ENCODE data around the gene HELZ.

Gene HELZ

GRCh38 chr17:67265436-67266019 is 20.5 kb upstream of the HELZ start:
- no peaks in the 10 kb centered on the region for H3K4me1 ChIP-seq (ENCODE audit: control insufficient read depth, insufficient read depth, low read length)
- H3K36me3 ChIP-seq (ENCODE audit: control insufficient read depth in 2 of 2, insufficient read depth in 1 of 2, low read length in 2 of 2) = no peaks in the 10 kb centered on the region
- H3K4me3 ChIP-seq (ENCODE audit: low read depth, low read length) = no peak overlapping the region
- H3K27ac ChIP-seq (ENCODE audit: extremely low read depth, low read depth, low read length) = no peak overlapping the region
- H3K9me3 ChIP-seq (ENCODE audit: control insufficient read depth, insufficient read depth, low read depth, low read length) = no peaks in the 10 kb centered on the region
- no peak for TF ChIP-seq ZNF169 (tag by site-specific recombination; IDR thresholded peaks at IDR 0.05)
- TF ChIP-seq, protein P1, sequence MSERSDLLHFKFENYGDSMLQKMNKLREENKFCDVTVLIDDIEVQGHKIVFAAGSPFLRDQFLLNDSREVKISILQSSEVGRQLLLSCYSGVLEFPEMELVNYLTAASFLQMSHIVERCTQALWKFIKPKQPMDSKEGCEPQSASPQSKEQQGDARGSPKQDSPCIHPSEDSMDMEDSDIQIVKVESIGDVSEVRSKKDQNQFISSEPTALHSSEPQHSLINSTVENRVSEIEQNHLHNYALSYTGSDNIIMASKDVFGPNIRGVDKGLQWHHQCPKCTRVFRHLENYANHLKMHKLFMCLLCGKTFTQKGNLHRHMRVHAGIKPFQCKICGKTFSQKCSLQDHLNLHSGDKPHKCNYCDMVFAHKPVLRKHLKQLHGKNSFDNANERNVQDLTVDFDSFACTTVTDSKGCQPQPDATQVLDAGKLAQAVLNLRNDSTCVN (tag by site-specific recombination; optimal IDR thresholded peaks at IDR 0.05) = no peak
- no peak for TF ChIP-seq ZNF155 (tag by site-specific recombination; IDR thresholded peaks at IDR 0.05)
- TF ChIP-seq KLF16 (tag by site-specific recombination; IDR thresholded peaks at IDR 0.05) = no peak
- TF ChIP-seq CTCF (tag by site-specific recombination; IDR thresholded peaks at IDR 0.05) = no peak
- no peak for TF ChIP-seq ZNF600 (tag by site-specific recombination; IDR thresholded peaks at IDR 0.05)
- no peak for TF ChIP-seq ZNF10 (tag by site-specific recombination; IDR thresholded peaks at IDR 0.05)
- no peak for TF ChIP-seq ZNF416 (tag by site-specific recombination; IDR thresholded peaks at IDR 0.05)
- no peak for TF ChIP-seq ZNF677 (tag by site-specific recombination; IDR thresholded peaks at IDR 0.05)
- no peak for TF ChIP-seq HIC1 (tag by site-specific recombination; IDR thresholded peaks at IDR 0.05)
- no peak for TF ChIP-seq ZSCAN30 (tag by site-specific recombination; IDR thresholded peaks at IDR 0.05)
- no peak for TF ChIP-seq OVOL3 (tag by site-specific recombination; IDR thresholded peaks at IDR 0.05)
- TF ChIP-seq KLF7 (tag by site-specific recombination; IDR thresholded peaks at IDR 0.05; ENCODE audit: borderline replicate concordance) = no peak
- TF ChIP-seq SCRT2 (tag by site-specific recombination; IDR thresholded peaks at IDR 0.05) = no peak
- TF ChIP-seq ELK4 (IDR thresholded peaks at IDR 0.05; ENCODE audit: borderline replicate concordance, low read depth, low read length) = no peak
- TF ChIP-seq, protein P2, sequence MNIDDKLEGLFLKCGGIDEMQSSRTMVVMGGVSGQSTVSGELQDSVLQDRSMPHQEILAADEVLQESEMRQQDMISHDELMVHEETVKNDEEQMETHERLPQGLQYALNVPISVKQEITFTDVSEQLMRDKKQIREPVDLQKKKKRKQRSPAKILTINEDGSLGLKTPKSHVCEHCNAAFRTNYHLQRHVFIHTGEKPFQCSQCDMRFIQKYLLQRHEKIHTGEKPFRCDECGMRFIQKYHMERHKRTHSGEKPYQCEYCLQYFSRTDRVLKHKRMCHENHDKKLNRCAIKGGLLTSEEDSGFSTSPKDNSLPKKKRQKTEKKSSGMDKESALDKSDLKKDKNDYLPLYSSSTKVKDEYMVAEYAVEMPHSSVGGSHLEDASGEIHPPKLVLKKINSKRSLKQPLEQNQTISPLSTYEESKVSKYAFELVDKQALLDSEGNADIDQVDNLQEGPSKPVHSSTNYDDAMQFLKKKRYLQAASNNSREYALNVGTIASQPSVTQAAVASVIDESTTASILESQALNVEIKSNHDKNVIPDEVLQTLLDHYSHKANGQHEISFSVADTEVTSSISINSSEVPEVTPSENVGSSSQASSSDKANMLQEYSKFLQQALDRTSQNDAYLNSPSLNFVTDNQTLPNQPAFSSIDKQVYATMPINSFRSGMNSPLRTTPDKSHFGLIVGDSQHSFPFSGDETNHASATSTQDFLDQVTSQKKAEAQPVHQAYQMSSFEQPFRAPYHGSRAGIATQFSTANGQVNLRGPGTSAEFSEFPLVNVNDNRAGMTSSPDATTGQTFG (tag by site-specific recombination; IDR thresholded peaks at IDR 0.05; ENCODE audit: borderline replicate concordance) = no peak
- TF ChIP-seq PRDM4 (tag by site-specific recombination; IDR thresholded peaks at IDR 0.05) = no peak
- TF ChIP-seq ZEB2 (tag by site-specific recombination; IDR thresholded peaks at IDR 0.05) = no peak
- POLR2A ChIA-PET = interaction anchor here (0.9 kb wide), 1 partner anchor 110 kb away, joined by 5 read pairs; no protein-coding TSS in a partner anchor
- CTCF ChIA-PET = interaction anchor here (0.6 to 0.8 kb wide), 2 partner anchors 17 to 18 kb away, joined by 3 to 6 read pairs; no protein-coding TSS in a partner anchor
